HEK293 (cell line): ENCODE results near the gene TET1.

Experiments
- ATF2 ChIP-seq: fragments of 450-650 bp; formaldehyde crosslinking; IDR thresholded peaks from 2 replicates; pipeline ENCODE4 v1.5.1; 2016; ENCODE audit warnings: missing biosample characterization, missing genetic modification characterization, low read depth
- BCL11A ChIP-seq: fragments of 450-650 bp; formaldehyde crosslinking; IDR thresholded peaks from 2 replicates; pipeline ENCODE4 v1.5.1; 2016; ENCODE audit warnings: low read depth, missing biosample characterization, missing genetic modification characterization
- CTCF ChIP-seq: fragments of 450-650 bp; formaldehyde crosslinking; IDR thresholded peaks from 2 replicates; pipeline ENCODE4 v1.5.1; 2016; ENCODE audit warnings: missing biosample characterization, missing genetic modification characterization
- PBX3 ChIP-seq: sonication (generic); formaldehyde crosslinking; IDR thresholded peaks from 2 replicates; pipeline ENCODE4 v1.8.1; 2022; ENCODE audit warnings: mild to moderate bottlenecking, moderate library complexity, missing genetic modification reagents
- PRDM10 ChIP-seq: fragments of 450-650 bp; formaldehyde crosslinking; IDR thresholded peaks from 2 replicates; pipeline ENCODE4 v1.5.1; 2016; ENCODE audit warnings: missing biosample characterization, missing genetic modification characterization
- REST ChIP-seq: fragments of 450-650 bp; formaldehyde crosslinking; IDR thresholded peaks from 2 replicates; pipeline ENCODE4 v1.5.1; 2016; ENCODE audit warnings: missing biosample characterization, missing genetic modification characterization
- YY1 ChIP-seq: fragments of 450-650 bp; formaldehyde crosslinking; IDR thresholded peaks from 2 replicates; pipeline ENCODE4 v1.5.1; 2018; ENCODE audit warnings: missing biosample characterization, missing genetic modification characterization
- ZNF174 ChIP-seq: fragments of 450-650 bp; formaldehyde crosslinking; IDR thresholded peaks from 2 replicates; pipeline ENCODE4 v1.5.0; 2017; ENCODE audit warnings: missing biosample characterization, mild to moderate bottlenecking, missing genetic modification characterization
- ZNF18 ChIP-seq: fragments of 450-650 bp; formaldehyde crosslinking; IDR thresholded peaks from 2 replicates; pipeline ENCODE4 v1.5.1; 2016; ENCODE audit warnings: missing biosample characterization, missing genetic modification characterization
- ZNF449 ChIP-seq: fragments of 450-650 bp; formaldehyde crosslinking; IDR thresholded peaks from 2 replicates; pipeline ENCODE4 v1.5.1; 2017; ENCODE audit warnings: missing biosample characterization, mild to moderate bottlenecking, missing genetic modification characterization, moderate library complexity
- ZNF473 ChIP-seq: fragments of 450-650 bp; formaldehyde crosslinking; IDR thresholded peaks from 2 replicates; pipeline ENCODE4 v1.5.1; 2017; ENCODE audit warnings: missing biosample characterization, missing genetic modification characterization
- ZNF624 ChIP-seq: fragments of 450-650 bp; formaldehyde crosslinking; IDR thresholded peaks from 2 replicates; pipeline ENCODE4 v1.5.1; 2017; ENCODE audit warnings: missing biosample characterization, missing genetic modification characterization
- ZNF830 ChIP-seq: fragments of 450-650 bp; IDR thresholded peaks from 2 replicates; pipeline ENCODE4 v1.5.0; 2018; ENCODE audit warnings: missing biosample characterization, missing genetic modification characterization, low read depth, mild to moderate bottlenecking, moderate library complexity

- TF ChIP-seq BCL11A (no peak), ZNF830 (tag by site-specific recombination) (no peak), ZNF624 (no peak), PRDM10 (tag by site-specific recombination) (no peak), ZNF174 (tag by site-specific recombination) (no peak), CTCF (no peak), ATF2 (no peak), YY1 (tag by site-specific recombination) (no peak), PBX3 (no peak), ZNF473 (tag by site-specific recombination) (no peak), ZNF18 (tag by site-specific recombination) (no peak), REST (tag by site-specific recombination) (no peak), ZNF449 (tag by site-specific recombination) (no peak)
These were observed 167.0 kb downstream of the TET1 start for GRCh38 chr10:68727146-68727545.
